Gastroesophageal sphincter (tissue), 4 donors: ENCODE measurements around the gene E2F2. TPM values are rescaled to one million over a fixed set of nuclear protein-coding genes. Genes with fewer than 3 reads are reported as not detected.
"Not testable (repeated sequence)": the region's sequence is repeated elsewhere in the genome, so short reads cannot be mapped to it uniquely, and the experiment has no call there.

Experiments used
- ATAC-seq: fragments of 150-250 bp; one replicate; pipeline ENCODE4 v1.9.1; 2016; ENCODE audit warnings: mild to moderate bottlenecking, moderate library complexity
- H3K27ac ChIP-seq, 4 donors: fragments of 200-600 bp; sonication (generic) in 3 of 4; 1 replicate in 3 of 4; 2 replicates in 1 of 4; pipeline ENCODE4 v1.5.1; 2016 to 2019
- H3K27me3 ChIP-seq: fragments of 200-600 bp; sonication (generic); one replicate; pipeline ENCODE4 v1.5.1; 2019
- H3K36me3 ChIP-seq, 2 donors: fragments of 200-600 bp; sonication (generic); one replicate each; pipeline ENCODE4 v1.5.1; 2019; ENCODE audit warnings: control low read depth in 1 of 2
- H3K4me1 ChIP-seq, 3 donors: fragments of 200-600 bp; sonication (generic); 1 replicate in 2 of 3; 2 replicates in 1 of 3; pipeline ENCODE4 v1.5.1; 2016 to 2019; ENCODE audit warnings: control low read depth in 2 of 3
- H3K4me3 ChIP-seq, 2 donors: fragments of 200-600 bp; sonication (generic); one replicate each; pipeline ENCODE4 v1.5.1; 2019; ENCODE audit warnings: mild to moderate bottlenecking in 1 of 2, moderate library complexity in 1 of 2
- H3K9me3 ChIP-seq, 3 donors: fragments of 200-600 bp; sonication (generic); one replicate each; pipeline ENCODE4 v1.5.1; 2017 to 2019; ENCODE audit warnings: control low read depth in 2 of 3
- CTCF ChIP-seq, 4 experiments: fragments of 200-600 bp in 2 of 4; fragments of 450-650 bp in 2 of 4; sonication (generic) in 1 of 4; IDR thresholded peaks; one replicate each; pipeline ENCODE4 v1.5.1; 2017 to 2019; ENCODE audit warnings: antibody characterized with exemption in 4 of 4, mild to moderate bottlenecking in 2 of 4, moderate library complexity in 2 of 4
- EP300 ChIP-seq: sonication (generic); formaldehyde crosslinking; IDR thresholded peaks from one replicate; pipeline ENCODE4 v1.6.1; 2017; ENCODE audit warnings: antibody characterized with exemption, mild to moderate bottlenecking
- POLR2A ChIP-seq, 2 donors: fragments of 450-650 bp; IDR thresholded peaks; one replicate each; pipeline ENCODE4 v1.6.1; 2017; ENCODE audit warnings: antibody characterized with exemption in 2 of 2, mild to moderate bottlenecking in 2 of 2, moderate library complexity in 1 of 2
- POLR2AphosphoS5 ChIP-seq: sonication (generic); formaldehyde crosslinking; IDR thresholded peaks from one replicate; pipeline ENCODE4 v1.6.1; 2017; ENCODE audit warnings: antibody characterized with exemption
- WGBS, 2 donors: methylation state at CpG; one replicate each; pipeline ENCODE4 v1.1.5; 2018; ENCODE audit warnings: low coverage in 1 of 2; 5-methylcytosine and 5-hydroxymethylcytosine counted together
- total RNA-seq, 4 donors: library from RNA; depleted of rRNA; stranded (reverse); fragments of >200 nt; gene quantifications; one replicate each; pipeline ENCODE4 v1.1.0, GENCODE V29; 2016

E2F2 gene
- total RNA-seq, 4 donors from 2014 or later = 0.08 to 0.17 TPM; not detected in 2

GRCh38 chr1:23502951-23503350 is 28.1 kb downstream of the E2F2 start:
- WGBS, 2 donors = 71 to 80% methylated on average over 2 to 5 of the region's 6 CpGs
- Histone ChIP-seq H3K4me1 (no peaks in the 10 kb centered on the region), H3K27me3 (no peaks in the 10 kb centered on the region), H3K27ac (no peak overlapping the region), H3K36me3 (no peaks in the 10 kb centered on the region), H3K9me3 (no peaks in the 10 kb centered on the region), H3K4me3 (no peak overlapping the region)
- TF ChIP-seq CTCF (IDR thresholded peaks at IDR 0.05) = no peak
- TF ChIP-seq POLR2A (IDR thresholded peaks at IDR 0.05) = no peak
- TF ChIP-seq EP300 = no peak
- TF ChIP-seq POLR2AphosphoS5 = no peak
- no peak for ATAC-seq

GRCh38 chr1:23500466-23500865 is 30.6 kb downstream of the E2F2 start:
- H3K36me3 ChIP-seq = no peaks in the 10 kb centered on the region
- ATAC-seq = no peak
- TF ChIP-seq POLR2A (IDR thresholded peaks at IDR 0.05) = no peak

GRCh38 chr1:23497777-23498439 is 33.1 kb downstream of the E2F2 start:
- H3K9me3 ChIP-seq = no peaks in the 10 kb centered on the region
- ATAC-seq = no peak
- TF ChIP-seq POLR2A (IDR thresholded peaks at IDR 0.05) = no peak
- TF ChIP-seq EP300 = no peak
- no peak for TF ChIP-seq CTCF (IDR thresholded peaks at IDR 0.05)
- no peak for TF ChIP-seq POLR2AphosphoS5
- H3K27ac ChIP-seq = no peak overlapping the region
- no peaks in the 10 kb centered on the region for H3K36me3 ChIP-seq
- no peaks in the 10 kb centered on the region for H3K27me3 ChIP-seq
- H3K4me1 ChIP-seq = peaks cover 0 to 8% (median 0%) of the 10 kb centered on the region in 3 donors
- 67 to 89% methylated on average over 1 to 3 of the region's 3 CpGs for WGBS, 2 donors
- H3K4me3 ChIP-seq = no peak overlapping the region

More at GRCh38 chr1:23500466-23500865, 30.6 kb downstream of the E2F2 start:
- H3K4me3 ChIP-seq = no peak overlapping the region
- H3K27ac ChIP-seq = no peak overlapping the region
- H3K4me1 ChIP-seq = peaks cover 0 to 8% (median 0%) of the 10 kb centered on the region in 3 donors
- no peaks in the 10 kb centered on the region for H3K27me3 ChIP-seq
- 32 to 47% methylated on average over 2 of the region's 2 CpGs for WGBS, 2 donors
- H3K9me3 ChIP-seq = no peaks in the 10 kb centered on the region

- TF ChIP-seq POLR2AphosphoS5 = no peak
- H3K9me3 ChIP-seq = no peaks in the 10 kb centered on the region
- no peak overlapping the region for H3K4me3 ChIP-seq
- no peaks in the 10 kb centered on the region for H3K36me3 ChIP-seq
- 83% methylated on average over 7 of the region's 7 CpGs; no CpG with 5 or more reads in 1 of the 2 donors for WGBS, 2 donors
- peaks cover 0 to 8% (median 0%) of the 10 kb centered on the region in 3 donors for H3K4me1 ChIP-seq
- H3K27ac ChIP-seq = no peak overlapping the region
- no peaks in the 10 kb centered on the region for H3K27me3 ChIP-seq
- peak; percentile 7 for ATAC-seq
Observed at GRCh38 chr1:23496490-23497181, 34.4 kb downstream of the E2F2 start.

- not testable (repeated sequence) for H3K27ac ChIP-seq, ATAC-seq, H3K9me3 ChIP-seq, H3K36me3 ChIP-seq, H3K27me3 ChIP-seq, H3K4me1 ChIP-seq, H3K4me3 ChIP-seq
- 90 to 100% methylated on average over 1 to 2 of the region's 6 CpGs for WGBS, 2 donors
Observed at GRCh38 chr1:23494836-23495235, 36.2 kb downstream of the E2F2 start.

- not testable (repeated sequence) for H3K9me3 ChIP-seq, H3K4me3 ChIP-seq, ATAC-seq, H3K36me3 ChIP-seq, H3K4me1 ChIP-seq, H3K27ac ChIP-seq, H3K27me3 ChIP-seq
- WGBS, 2 donors = 80 to 93% methylated on average over 5 to 6 of the region's 6 CpGs
Observed at GRCh38 chr1:23492776-23493175, 38.3 kb downstream of the E2F2 start.

- H3K9me3 ChIP-seq = no peaks in the 10 kb centered on the region
- no peak overlapping the region for H3K27ac ChIP-seq
- ATAC-seq = no peak
- 78 to 100% methylated on average over 2 to 3 of the region's 3 CpGs for WGBS, 2 donors
- TF ChIP-seq EP300 (no peak), CTCF (IDR thresholded peaks at IDR 0.05) (no peak), POLR2A (IDR thresholded peaks at IDR 0.05) (no peak), POLR2AphosphoS5 (no peak)
- H3K4me3 ChIP-seq = no peak overlapping the region
- peaks cover 0 to 4% (median 0%) of the 10 kb centered on the region in 3 donors for H3K4me1 ChIP-seq
- H3K27me3 ChIP-seq = no peaks in the 10 kb centered on the region
- no peaks in the 10 kb centered on the region for H3K36me3 ChIP-seq
Observed at GRCh38 chr1:23492132-23492720, 38.8 kb downstream of the E2F2 start.
